Sigmoid colon (tissue), 7 donors: ENCODE measurements around the gene ADSS1. TPM values are rescaled to one million over a fixed set of nuclear protein-coding genes. Genes with fewer than 3 reads are reported as not detected.

Experiments
- DNase-seq: peaks from one replicate; pipeline ENCODE4 v3.0.0-alpha.2; 2019
- H3K27ac ChIP-seq, 4 donors: fragments of 200-600 bp; sonication (generic); one replicate each; pipeline ENCODE4 v1.5.1; 2016 to 2019; ENCODE audit warnings: mild to moderate bottlenecking in 1 of 4
- H3K27me3 ChIP-seq, 3 donors: fragments of 200-600 bp; sonication (generic); one replicate each; pipeline ENCODE4 v1.5.1; 2019; ENCODE audit warnings: mild to moderate bottlenecking in 1 of 3
- H3K36me3 ChIP-seq, 4 donors: fragments of 200-600 bp; sonication (generic); one replicate each; pipeline ENCODE4 v1.5.1; 2016 to 2019
- H3K4me1 ChIP-seq, 4 donors: fragments of 200-600 bp; sonication (generic); one replicate each; pipeline ENCODE4 v1.5.1; 2017 to 2019
- H3K4me3 ChIP-seq, 4 donors: fragments of 200-600 bp; sonication (generic); one replicate each; pipeline ENCODE4 v1.5.1; 2017 to 2019; ENCODE audit warnings: mild to moderate bottlenecking in 2 of 4, moderate library complexity in 1 of 4
- H3K9me3 ChIP-seq, 4 donors: fragments of 200-600 bp in 3 of 4; sonication (generic) in 3 of 4; one replicate each; pipeline versions ENCODE4 v1.5.1 to v1.6.1; 2013 to 2019
- EP300 ChIP-seq, 4 donors: sonication (generic); formaldehyde crosslinking; IDR thresholded peaks; one replicate each; pipeline ENCODE4 v1.6.1; 2017; ENCODE audit warnings: antibody characterized with exemption in 4 of 4
- POLR2A ChIP-seq, 2 donors: fragments of 450-650 bp; IDR thresholded peaks; one replicate each; pipeline ENCODE4 v1.6.1; 2016; ENCODE audit warnings: antibody characterized with exemption in 2 of 2, mild to moderate bottlenecking in 2 of 2, moderate library complexity in 2 of 2
- POLR2AphosphoS5 ChIP-seq, 4 donors: sonication (generic); formaldehyde crosslinking; IDR thresholded peaks; one replicate each; pipeline ENCODE4 v1.6.1; 2017; ENCODE audit warnings: antibody characterized with exemption in 4 of 4
- WGBS, 2 donors: extraction: QIAGEN DNeasy Blood & Tissue Kit; methylation state at CpG; one replicate each; pipeline ENCODE4 v1.1.7; 2013; 5-methylcytosine and 5-hydroxymethylcytosine counted together
- intact Hi-C: fragments of 100-400 bp; cut with DNase I; formaldehyde crosslinking; loops from one replicate; pipeline ENCODE4 v1.15.1; 2023
- polyA plus RNA-seq, 3 donors: library from polyadenylated mRNA; stranded (reverse); fragments of 200-250 nt; gene quantifications; one replicate each; pipeline ENCODE4 v1.2.3, GENCODE V29; 2013
- total RNA-seq, 4 donors: library from RNA; depleted of rRNA; stranded (reverse); fragments of >200 nt; gene quantifications; one replicate each; pipeline ENCODE4 v1.1.0, GENCODE V29; 2016
- TF ChIP-seq, protein P1 (sequence below), 4 experiments: fragments of 450-650 bp in 3 of 4; fragments of 200-600 bp in 1 of 4; IDR thresholded peaks; one replicate each; pipeline ENCODE4 v1.5.1; 2016 to 2019; ENCODE audit warnings: antibody characterized with exemption in 4 of 4, mild to moderate bottlenecking in 3 of 4, moderate library complexity in 2 of 4
- donor health status: healthy with polysubstance abuse.
- donor health status: Bipolar disorder and iron deficiency.
- donor health status: healthy.

ADSS1 gene
- total and polyA plus RNA-seq, 7 donors, result 2.0 to 10.2 (median 5.3) TPM

DNA sequence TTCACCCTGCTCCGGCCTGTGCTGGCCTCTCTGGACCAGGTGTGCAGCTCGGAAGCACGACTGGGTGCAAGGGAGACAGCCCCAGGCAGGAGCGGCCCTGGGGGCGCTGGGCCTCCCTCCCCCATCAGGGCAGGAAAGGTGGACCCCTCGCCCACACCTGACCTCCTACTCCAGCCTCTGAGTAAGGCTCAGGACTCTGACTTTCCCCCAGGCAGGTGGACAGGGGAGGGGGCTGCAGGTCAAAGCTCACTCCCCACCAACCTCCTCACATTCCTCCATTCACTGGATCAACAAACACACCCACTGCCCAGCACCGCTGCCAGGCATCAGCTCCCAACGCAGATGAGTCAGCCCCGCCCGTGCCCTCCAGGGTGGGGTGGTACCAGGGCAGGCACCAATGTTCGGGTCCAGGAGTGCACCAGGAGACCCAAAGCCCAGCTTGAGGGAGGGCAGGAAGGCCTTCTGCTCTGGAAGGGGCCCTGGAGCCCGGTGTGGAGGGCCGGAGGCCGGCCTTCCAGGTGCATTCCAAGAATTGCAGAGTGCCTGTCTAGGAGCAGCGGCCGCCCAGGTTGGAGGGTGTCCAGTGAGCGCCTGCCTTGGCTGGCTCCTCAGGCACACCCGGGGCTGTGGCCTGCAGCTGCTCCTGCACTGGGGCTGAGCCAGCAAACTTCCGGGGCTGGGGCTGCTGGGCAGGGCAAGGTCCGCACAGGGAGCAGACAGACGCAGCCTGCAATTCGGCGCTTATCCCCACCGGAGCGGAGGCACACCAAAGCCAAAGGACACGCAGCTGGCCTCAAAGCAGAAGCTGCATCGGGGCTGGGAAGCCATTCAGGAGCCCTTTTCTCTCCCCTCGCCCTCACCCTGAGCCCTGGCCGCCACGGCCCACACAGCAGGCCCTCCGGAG is 36.2 kb upstream of the ADSS1 start:
- H3K4me1 ChIP-seq, result peaks cover 0 to 54% (median 51%) of the 10 kb centered on the region in 4 donors
- no peaks in the 10 kb centered on the region for H3K27me3 ChIP-seq
- H3K9me3 ChIP-seq, result no peaks in the 10 kb centered on the region
- peak overlapping the region in 2 of 4 donors; percentile 96 to 100 for H3K4me3 ChIP-seq
- peak overlapping the region; percentile 82 to 90 (median 84) for H3K27ac ChIP-seq
- TF ChIP-seq EP300 (IDR thresholded peaks at IDR 0.05) (no peak), POLR2A (IDR thresholded peaks at IDR 0.05) (peak in 1 of 2 donors; percentile 58), POLR2AphosphoS5 (IDR thresholded peaks at IDR 0.05) (peak in 2 of 4 donors; percentile 13 to 38)
- TF ChIP-seq, protein P1, sequence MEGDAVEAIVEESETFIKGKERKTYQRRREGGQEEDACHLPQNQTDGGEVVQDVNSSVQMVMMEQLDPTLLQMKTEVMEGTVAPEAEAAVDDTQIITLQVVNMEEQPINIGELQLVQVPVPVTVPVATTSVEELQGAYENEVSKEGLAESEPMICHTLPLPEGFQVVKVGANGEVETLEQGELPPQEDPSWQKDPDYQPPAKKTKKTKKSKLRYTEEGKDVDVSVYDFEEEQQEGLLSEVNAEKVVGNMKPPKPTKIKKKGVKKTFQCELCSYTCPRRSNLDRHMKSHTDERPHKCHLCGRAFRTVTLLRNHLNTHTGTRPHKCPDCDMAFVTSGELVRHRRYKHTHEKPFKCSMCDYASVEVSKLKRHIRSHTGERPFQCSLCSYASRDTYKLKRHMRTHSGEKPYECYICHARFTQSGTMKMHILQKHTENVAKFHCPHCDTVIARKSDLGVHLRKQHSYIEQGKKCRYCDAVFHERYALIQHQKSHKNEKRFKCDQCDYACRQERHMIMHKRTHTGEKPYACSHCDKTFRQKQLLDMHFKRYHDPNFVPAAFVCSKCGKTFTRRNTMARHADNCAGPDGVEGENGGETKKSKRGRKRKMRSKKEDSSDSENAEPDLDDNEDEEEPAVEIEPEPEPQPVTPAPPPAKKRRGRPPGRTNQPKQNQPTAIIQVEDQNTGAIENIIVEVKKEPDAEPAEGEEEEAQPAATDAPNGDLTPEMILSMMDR (IDR thresholded peaks at IDR 0.05), result no peak
- intact Hi-C loops, result no loop called here
- peak; percentile 91 for DNase-seq
- H3K36me3 ChIP-seq, result peaks cover 0 to 12% (median 0%) of the 10 kb centered on the region in 4 donors
- 13 to 61% methylated on average over 31 of the region's 31 CpGs for WGBS, 2 donors

DNA sequence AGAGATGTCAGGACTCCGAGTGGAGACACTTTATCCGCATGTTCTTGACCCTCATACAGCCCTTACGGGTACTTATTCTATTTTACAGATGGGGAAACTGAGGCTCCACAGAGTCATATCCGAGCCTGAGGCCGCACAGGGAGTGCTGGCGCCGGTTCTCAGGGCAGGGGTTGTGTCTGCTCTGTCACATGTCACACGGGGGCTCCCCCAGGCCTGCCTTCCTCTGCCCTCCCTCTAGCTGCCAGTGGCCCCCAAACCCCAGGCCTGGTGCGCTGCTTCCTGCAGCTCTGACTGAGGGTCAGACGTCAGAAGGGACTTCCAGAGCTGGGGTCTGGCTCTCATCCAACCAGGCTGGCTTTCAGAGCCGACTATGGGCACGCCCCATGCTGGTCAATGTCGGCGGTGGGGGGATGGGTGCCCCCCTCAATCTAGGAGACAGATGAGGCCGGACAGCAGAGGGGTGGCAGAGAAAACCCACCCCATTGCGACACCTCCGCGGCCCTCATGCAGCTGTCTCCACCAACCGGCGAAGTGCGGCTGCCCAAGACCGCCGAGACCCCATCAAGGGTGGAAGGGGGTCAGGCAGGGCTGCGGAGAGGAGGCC is 35.4 kb upstream of the ADSS1 start:
- no peak for DNase-seq
- intact Hi-C loops, result loop anchor here (1.0 kb wide), 1 partner anchor 38 kb away; no protein-coding TSS in a partner anchor
- no peaks in the 10 kb centered on the region for H3K27me3 ChIP-seq
- H3K36me3 ChIP-seq, result peaks cover 0 to 12% (median 0%) of the 10 kb centered on the region in 4 donors
- H3K9me3 ChIP-seq, result no peaks in the 10 kb centered on the region
- 8 to 46% methylated on average over 24 of the region's 24 CpGs for WGBS, 2 donors
- peak overlapping the region; percentile 76 to 100 (median 96) for H3K4me3 ChIP-seq
- TF ChIP-seq POLR2A (IDR thresholded peaks at IDR 0.05) (no peak), EP300 (IDR thresholded peaks at IDR 0.05) (no peak), POLR2AphosphoS5 (IDR thresholded peaks at IDR 0.05) (no peak)
- TF ChIP-seq, protein P1 (IDR thresholded peaks at IDR 0.05), result no peak
- H3K4me1 ChIP-seq, result peaks cover 0 to 60% (median 58%) of the 10 kb centered on the region in 4 donors
- H3K27ac ChIP-seq, result peak overlapping the region; percentile 82 to 90 (median 84)

DNA sequence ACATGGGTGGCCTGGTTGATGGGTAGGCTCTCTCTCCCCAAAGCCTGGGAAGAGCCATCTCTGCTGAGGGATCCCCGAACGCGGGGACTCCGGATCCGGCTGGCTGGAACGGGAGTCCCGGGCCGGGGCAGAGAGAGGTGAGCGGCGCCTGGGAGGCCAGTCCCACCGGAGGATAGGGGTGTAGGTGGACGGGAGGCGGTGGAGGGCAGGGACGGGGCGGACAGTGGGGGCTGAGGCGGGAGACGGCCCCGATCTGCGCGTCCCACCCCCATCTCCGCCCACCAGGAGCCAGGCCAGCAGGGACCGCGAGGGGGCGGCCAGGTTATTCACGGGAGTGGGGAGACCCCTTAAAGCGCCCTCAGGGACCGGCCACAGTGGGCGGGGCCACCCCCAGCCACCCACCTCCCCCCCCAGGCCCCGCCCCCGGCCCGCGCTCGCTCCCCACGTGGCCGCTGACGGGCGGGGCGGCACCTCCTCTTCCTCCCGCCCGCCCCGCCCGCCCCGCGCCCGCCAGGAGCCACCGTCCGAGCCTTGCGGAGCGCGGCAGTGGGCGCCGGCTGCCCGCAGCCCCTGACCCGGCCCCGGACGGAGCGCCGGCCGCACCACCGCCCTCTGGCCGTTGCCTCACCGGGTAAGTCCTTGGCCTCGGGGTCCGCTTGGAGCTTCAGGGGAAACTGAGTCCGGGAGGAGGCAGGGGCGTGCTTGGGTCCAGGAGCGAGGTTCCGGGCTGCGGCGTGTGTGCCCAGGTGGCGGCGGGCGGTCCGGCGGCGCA is 34.7 kb upstream of the ADSS1 start, which contains the start of gene INF2:
Gene INF2, plus strand, starts transcription at position 510 of the 772 bp plus-strand sequence. CDS start 11,748 bp downstream, outside the sequence.
- H3K36me3 ChIP-seq, result peaks cover 0 to 12% (median 0%) of the 10 kb centered on the region in 4 donors
- intact Hi-C loops, result loop anchor here (1.0 kb wide), 1 partner anchor 39 kb away; no protein-coding TSS in a partner anchor
- WGBS, 2 donors, result 1 to 6% methylated on average over 76 of the region's 76 CpGs
- H3K4me1 ChIP-seq, result peaks cover 0 to 67% (median 65%) of the 10 kb centered on the region in 4 donors
- no peak for TF ChIP-seq POLR2A (IDR thresholded peaks at IDR 0.05)
- peak in 2 of 4 donors; percentile 54 to 57 for TF ChIP-seq POLR2AphosphoS5 (IDR thresholded peaks at IDR 0.05)
- TF ChIP-seq, protein P1 (IDR thresholded peaks at IDR 0.05), result no peak
- TF ChIP-seq EP300 (IDR thresholded peaks at IDR 0.05), result no peak
- peak within 1 kb of the TSS; percentile 76 to 100 (median 96) for H3K4me3 ChIP-seq
- H3K9me3 ChIP-seq, result no peaks in the 10 kb centered on the region
- H3K27me3 ChIP-seq, result no peaks in the 10 kb centered on the region
- H3K27ac ChIP-seq, result peak within 1 kb of the TSS; percentile 82 to 90 (median 84)
- DNase-seq, result no peak
